ENCODE data around the gene GCN1. TPM values are rescaled to one million over a fixed set of nuclear protein-coding genes. Genes with fewer than 3 reads are reported as not detected.

Gene GCN1
- polyA plus RNA-seq, 3 donors = 46.9 to 52.5 (median 50.7) TPM

DNA sequence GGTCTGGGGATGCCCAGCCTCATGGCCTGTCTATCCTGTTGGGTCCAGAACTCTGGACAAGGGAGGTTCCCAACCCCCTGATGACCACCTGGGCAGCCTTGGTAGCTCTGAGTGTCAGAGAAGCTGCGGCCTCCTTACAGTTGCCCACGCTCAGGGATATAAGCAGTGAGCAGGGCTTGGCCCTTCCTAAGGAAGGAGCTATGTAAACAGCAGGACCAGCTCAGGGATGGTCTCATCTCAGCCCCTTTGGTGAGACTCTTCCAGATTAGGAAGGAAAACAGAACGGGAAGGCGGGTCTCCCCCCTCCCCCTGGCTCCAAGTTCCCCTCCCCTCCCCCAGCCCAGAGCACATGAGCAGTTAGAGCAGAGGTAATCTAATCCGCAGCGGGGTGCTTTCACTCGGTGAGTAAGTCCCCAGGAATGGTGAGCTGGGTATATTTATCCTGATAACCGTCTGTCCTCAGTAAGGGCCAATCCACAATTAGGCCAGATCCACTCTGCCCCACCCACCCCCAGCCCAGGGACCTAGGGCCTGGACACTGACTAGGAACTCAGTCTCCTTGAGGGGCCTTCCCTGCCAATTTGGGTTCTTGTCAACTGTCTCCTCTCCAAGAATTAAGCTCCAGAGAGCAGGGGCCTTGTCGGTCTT lies 35.9 kb upstream of the GCN1 start:
- DNase-seq (ENCODE audit: low read depth in 3 of 3, low spot score in 2 of 3) = peak in 1 of 3 donors; percentile 47

DNA sequence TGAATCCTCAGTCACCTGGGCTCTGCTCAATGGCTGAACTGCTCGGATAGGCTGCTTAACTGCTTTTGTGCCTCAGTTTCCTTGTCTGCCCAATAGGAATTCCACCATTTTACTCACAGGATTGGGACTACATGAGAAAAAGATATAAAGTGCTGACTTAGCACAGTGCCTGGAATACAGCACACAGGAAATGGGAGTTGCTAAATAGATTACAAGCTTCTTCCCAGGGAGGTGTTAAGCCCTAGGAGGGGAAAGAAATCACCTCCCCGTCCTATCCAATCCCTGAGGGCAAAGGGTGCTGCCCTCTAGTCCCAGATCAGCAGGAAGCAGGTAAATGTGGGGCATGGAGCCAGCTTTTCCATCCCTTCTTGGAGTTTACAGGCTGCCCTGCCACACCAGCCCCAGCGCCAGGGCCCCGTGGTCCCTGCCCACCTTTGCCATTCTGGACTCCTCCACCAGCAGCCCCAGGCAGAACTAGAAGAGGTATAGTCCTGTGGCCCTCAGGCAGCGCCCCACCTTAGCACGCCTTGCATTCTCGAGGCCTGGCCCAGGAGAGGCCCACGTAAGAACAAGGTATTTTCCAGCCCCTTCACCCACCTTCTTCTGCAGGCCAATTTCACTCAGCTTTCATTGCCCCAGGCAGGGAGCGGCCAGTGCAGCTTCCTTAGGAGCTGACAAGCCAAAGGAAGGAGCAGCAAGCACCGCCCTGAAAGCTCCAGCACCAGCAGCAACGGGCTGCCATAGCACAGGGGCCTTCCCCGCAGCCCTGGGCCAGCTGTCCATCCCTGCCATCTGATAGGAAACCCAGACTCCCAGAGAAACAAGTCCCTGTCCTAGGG lies 35.2 kb upstream of the GCN1 start:
- DNase-seq (ENCODE audit: low read depth in 3 of 3, low spot score in 2 of 3) = no peak

DNA sequence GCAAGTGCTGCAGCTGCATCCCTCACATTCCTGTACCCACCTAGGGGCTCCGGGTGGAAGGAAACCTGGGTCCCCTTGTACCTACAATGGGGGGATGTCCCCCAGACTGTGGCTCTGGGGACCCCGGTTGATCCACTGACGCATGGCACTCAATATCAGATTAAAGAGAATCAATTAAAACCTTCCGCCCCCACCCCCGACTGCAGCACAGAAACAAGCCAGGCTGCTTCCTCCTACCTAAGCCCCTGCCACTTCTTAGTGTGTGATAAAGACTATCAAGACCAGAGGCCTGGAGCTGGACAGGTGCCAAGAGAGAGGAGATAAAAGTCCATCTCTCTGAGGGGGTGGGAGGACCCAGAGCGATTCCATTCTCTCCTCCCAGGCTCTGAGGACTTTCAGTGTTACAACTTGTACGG lies 34.6 kb upstream of the GCN1 start:
- DNase-seq (ENCODE audit: low read depth in 3 of 3, low spot score in 2 of 3) = no peak

DNA sequence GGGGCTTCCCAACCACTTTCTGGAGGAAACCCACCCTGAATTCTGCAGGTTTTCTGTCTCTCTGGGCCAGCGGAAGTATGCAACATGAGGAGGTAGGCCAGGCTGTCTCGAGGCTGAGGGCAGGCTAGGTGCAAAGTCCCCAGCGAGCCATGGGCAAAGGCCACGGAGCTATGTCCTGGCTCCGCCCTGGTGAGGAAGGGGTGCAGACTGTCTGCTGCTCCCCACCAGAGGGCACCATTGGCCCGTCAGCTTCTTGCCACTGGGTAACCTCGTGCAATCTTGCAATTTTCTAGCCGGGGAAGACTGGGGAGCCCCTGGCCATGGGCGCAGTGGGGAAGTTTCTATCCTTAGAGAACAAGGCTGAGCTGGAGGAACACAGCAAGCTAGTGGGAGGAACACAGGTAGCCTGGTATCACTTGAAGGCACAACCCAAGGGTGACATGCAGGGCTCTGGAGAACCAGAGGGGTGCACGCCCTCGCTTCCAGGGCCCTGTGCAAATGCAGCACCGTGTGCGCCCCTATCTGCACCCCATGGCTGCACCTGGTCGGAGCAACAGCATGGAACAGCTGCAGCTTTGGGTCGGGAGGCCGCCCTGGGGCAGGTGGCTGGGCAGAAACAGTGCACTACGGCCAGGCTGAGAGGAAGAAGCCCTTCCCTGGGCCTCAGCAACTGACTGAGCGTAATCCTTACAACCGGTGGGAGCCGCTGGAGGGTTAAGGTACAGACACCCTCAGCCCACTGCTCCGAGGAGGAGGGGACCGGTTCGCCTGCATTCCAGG lies 34.0 kb upstream of the GCN1 start:
- peak; percentile 68 to 83 (median 72) for DNase-seq (ENCODE audit: low read depth in 3 of 3, low spot score in 2 of 3)

DNA sequence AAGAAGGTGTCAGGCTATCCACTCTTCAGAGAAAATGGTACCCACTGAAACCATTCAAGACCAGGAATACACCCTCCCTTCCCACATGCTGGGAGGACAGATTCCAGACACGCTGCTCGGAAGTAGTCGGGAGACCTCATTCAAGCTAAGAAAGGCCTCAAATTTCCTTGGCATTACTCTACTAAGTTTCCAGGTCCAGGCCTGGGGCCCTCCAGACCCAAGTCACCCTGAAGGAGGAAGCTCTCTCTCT lies 33.5 kb upstream of the GCN1 start:
- no peak for DNase-seq (ENCODE audit: low read depth in 3 of 3, low spot score in 2 of 3)

DNA sequence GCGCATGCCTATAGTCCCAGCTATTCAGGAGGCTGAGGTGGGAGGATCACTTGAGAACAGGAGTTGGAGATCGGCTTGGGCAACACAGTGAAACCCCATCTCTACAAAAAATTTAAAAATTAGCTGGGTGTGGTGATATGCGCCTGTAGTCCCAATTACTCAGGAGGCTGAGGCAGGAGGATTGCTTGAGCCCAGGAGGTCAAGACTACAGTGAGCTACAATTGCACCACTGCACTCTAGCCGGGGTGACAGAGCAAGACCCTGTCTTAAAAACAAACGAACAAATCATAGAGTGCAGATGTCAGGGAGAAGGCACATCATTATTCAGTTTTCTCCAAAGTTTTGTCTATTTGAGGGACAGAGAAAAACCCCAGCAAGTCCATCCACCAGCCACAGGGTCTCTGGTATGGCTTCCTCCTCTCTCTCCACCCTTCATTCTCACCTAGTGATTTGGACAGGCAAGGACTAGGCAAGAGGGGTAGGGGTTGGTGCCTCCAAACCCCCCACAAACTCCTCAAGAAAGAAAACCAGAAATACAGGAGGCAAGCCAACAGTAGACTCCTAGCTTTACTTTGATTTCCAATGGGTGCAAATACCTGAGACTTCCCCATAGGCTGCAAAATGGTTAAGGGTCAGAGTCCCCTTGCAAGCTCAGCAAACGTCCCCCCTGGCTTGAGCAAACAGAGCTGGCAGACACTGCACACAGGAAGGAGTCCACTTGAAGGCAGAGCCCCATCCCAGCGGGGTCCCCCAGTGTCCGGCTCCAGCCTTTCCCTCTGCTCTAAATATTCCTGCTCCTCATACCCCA lies 32.9 kb upstream of the GCN1 start:
- no peak for DNase-seq (ENCODE audit: low read depth in 3 of 3, low spot score in 2 of 3)

DNA sequence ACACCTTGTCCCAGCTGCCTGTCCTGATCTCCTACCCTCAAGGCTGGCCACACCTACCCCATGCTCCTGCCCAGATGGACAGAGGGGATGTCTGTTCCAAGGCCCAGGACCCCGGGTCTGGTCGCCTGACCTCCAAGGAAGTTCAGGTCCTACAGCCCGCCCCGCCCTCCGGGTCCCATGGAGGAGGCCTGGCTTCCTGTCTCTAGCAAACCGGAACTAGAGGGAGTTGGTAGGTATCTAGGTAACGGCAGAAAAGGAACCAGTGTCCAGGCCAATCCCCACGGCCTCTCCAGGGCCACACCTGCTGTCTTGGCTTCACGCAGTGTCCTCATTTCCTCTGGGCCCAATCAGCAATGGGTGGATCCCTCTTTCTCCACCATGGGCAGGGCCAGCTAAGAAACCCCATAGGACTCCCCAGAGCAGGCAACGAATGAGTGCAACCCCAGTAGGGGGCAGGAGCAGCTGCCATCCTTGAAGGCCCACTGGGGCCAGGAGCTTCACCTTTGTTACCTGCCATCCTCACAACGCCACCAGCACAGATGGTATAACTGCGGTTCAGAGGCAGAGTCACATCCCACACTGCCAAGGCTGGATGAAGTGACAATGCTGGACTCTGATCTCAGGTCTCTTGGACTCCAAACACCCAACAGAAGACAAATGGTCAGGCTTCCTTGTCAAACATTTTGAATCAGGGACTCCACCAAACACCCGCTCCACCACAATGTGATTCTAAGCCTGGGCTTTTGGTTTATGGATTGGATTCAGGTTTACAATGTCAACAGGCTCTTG lies 31.5 kb upstream of the GCN1 start:
- no peak for DNase-seq (ENCODE audit: low read depth in 3 of 3, low spot score in 2 of 3)

DNA sequence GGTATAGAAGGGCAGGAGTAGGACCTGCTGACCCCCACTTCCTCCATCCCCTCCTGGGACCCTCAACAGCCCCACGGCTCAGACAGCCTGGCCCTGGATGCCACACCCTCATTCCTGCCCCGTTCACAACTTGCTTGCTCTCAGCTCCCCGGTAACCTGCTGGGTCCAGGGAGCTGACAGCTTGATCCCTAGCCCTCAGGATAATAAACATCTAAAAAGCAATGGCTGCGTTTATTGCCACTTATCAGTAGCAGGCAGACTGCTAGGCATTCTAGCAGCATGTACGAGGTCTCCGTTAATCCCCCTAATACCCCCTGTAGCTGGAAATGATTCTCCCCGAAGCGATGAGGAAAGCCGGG lies 30.7 kb upstream of the GCN1 start:
- no peak for DNase-seq (ENCODE audit: low read depth in 3 of 3, low spot score in 2 of 3)

DNA sequence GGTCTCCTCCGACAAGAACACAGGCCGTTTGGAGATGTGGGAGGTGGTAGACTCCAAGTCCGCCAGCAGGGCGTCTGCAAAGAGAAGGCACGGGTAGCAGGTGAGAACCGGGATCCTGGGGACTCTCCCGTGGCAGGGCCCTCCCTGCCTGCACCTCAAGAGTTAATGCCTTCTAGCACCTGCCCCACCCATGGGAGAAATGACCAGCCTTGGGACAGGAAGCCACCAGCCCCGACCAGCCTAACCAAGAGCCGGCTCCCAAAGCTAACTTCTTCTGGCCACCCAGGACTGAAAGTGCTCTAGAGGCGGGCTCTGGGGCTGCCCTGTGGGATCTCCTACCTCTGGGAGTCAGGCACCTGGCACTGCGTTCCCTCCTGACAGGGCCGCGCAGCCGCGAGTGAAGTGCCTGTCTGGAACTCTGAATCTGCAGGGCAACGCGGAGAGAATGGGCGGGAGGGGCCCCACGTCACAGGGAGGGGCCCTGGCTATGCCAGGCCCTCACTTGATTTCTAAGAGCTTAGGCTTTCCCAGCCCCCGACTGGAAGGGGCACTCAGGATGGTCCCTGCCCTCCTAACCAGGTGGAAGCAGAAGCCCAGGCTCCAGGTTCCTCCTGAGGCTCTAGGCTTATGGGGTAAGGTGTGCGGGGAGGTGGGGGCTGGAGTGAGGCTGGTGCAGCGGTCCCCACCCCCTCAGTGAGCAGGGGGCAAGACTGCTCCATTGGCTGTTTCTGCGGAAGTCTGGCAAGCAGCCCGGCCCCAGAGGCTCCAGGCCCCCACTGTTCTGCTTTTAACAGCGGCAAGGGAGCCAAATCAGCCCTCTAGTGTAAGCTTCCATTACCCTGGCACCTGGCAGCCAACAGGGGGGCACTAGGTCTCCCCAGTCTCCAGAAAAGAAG lies 30.0 kb upstream of the GCN1 start:
- DNase-seq (ENCODE audit: low read depth in 3 of 3, low spot score in 2 of 3) = no peak

DNA sequence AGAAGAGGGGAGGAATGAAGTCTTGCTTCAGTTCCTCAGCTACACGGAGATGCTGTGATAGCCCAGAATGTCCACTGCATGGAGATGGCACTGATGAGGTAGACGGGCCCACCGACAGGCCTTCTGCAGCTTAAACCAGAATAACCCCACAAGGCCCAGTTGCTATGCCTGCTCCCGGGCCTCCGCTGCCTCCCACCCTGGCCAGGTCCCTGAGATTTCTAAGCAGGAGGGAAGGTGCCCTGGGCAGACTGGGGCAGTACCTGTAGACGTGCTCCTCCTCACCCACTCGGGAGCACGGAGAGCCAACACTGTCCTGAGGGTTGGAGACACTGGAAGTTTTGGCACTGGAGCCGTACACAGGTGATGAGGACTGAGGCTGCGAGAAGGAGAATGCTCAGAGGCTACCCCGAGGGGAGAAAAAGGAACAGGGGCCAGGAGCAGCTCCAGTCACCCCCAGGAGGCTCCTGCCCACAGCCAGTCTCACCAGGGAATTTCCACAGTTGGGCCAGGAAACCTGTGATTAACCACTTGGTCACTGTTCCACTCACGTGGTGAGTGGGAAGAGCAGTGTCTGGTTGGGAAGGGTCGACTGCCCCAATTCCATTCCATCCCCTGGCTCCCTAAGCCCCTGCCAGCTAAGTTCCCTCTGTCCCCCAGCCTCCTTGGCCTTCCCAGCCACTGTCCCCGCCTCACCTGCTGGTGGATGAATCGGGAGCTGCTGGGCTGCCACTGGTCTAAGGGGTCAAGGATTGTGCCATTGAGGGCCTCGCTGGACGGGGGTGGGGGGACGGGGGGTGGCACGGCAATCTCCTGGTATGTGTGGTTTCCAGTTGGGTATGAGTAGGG lies 29.2 kb upstream of the GCN1 start:
- no peak for DNase-seq (ENCODE audit: low read depth in 3 of 3, low spot score in 2 of 3)

DNA sequence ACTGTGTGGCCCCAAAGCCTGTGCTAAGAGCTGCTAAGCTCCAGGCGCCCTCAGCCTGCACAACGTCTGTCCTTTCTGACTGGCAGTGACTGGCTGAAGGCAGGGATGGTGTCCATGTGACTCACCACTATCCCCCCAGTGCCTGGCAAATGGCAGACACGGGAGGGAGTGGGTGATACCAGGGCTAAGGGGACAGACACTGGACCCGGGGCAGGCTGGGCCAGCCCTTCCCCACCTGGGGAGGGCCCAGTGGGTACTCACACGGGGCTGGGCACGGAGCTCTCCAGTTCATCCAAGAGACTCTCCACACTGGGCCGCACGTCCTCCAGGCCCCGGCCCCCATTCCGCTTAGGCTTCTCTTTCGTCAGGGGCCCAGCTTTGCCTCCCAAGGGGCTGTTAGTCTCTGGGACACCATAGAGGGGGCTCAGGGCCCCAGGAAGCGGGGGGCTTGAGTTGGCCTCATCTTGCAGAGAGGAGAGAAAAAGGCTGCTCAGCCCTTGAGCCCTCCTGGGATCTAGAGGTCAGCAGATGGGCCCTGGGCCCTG lies 27.8 kb upstream of the GCN1 start:
- DNase-seq (ENCODE audit: low read depth in 3 of 3, low spot score in 2 of 3) = no peak

DNA sequence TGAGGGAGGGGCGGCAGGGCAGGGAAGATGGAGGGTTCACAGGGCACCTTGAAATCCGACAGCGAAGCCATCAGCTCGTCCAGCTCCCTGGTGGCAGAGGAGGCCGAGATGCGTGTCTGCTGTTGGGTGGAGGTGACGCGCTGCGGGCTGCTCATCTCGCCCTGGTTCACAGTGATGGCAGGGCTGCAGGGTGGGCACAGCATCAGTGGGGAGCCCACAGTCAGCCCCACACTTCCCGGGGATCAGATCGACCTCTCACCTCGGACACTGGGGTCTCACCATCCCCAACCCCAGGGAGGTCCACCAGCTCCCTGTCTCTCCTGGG lies 27.0 kb upstream of the GCN1 start:
- no peak for DNase-seq (ENCODE audit: low read depth in 3 of 3, low spot score in 2 of 3)

DNA sequence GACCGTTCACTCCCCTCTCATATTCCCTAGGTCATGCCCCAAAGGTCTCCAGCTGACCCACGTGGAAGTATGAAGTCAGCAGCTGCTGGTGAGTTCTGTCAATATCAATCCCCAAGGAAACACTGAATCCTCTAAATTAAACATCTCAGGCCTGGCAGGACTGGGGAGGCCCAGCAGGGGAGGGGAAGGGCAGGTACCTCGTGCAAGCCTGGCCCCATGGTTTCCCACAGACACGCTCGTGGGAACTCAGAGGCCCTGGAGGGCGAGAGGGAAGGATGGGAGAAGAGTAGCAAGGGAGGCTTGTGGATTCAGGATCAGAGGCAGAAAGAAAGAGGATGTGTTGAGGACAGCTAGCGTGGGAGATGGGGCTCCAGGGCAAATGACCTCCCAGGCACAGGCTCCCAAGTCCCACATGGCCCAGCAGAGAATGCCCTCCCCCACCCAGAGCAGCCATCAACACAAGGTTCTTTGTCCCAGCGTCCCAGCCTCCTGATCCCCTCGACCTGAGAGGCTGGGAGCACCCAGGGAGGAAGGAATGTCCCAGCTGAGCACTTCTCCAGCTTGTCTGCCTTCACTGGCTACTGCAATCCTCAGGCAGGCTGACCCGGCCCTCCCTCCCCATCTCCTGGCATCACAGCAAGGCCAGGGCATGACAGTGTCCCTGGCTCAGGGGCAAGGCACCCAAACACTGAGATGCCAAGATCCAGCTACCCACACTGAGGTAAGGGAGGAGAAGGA lies 26.5 kb upstream of the GCN1 start:
- no peak for DNase-seq (ENCODE audit: low read depth in 3 of 3, low spot score in 2 of 3)

DNA sequence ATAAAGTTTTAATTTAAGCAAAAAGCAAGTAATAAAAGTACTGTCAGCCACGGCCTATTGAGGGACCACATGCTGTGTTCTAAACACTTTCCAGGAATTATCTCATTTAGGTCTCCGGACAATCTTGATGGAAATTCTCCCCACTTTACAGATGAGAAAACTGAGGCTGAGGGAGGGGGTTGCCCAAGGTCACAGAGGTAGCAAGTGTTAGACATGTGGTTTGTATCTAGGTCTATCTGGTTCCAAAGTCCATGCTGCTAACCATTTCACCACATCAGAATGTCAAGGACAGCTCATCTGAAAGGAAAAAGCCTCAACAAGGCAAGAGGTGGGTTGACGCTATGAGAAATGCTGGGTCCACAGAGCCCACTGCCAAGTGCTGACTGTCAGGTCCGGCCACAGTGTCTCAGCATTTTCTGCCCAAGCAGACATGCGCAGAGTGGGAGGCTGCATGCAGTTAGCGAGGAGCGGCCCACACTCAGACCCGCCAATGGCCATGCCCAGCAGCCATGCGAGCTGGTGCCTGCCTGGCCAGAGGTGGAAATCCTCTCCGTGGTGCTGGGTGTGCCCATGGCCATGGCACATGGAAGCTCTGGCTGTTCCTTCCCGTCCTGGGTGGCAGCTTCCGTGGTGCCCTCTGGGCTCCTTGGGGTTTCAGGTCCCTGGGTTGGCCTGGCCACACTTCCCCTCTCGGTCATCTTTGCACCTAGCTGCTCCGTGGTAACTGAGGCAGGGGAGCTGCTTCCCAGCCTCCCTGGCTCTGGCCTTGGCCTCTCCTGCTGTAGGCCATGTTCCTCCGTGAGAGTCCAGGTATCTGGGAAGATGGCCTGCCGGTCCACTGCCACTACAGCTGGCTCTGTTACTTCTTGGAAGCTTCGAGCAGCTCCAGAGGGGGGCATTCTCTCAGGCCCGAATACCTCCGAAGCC lies 24.4 kb upstream of the GCN1 start:
- no peak for DNase-seq (ENCODE audit: low read depth in 3 of 3, low spot score in 2 of 3)

DNA sequence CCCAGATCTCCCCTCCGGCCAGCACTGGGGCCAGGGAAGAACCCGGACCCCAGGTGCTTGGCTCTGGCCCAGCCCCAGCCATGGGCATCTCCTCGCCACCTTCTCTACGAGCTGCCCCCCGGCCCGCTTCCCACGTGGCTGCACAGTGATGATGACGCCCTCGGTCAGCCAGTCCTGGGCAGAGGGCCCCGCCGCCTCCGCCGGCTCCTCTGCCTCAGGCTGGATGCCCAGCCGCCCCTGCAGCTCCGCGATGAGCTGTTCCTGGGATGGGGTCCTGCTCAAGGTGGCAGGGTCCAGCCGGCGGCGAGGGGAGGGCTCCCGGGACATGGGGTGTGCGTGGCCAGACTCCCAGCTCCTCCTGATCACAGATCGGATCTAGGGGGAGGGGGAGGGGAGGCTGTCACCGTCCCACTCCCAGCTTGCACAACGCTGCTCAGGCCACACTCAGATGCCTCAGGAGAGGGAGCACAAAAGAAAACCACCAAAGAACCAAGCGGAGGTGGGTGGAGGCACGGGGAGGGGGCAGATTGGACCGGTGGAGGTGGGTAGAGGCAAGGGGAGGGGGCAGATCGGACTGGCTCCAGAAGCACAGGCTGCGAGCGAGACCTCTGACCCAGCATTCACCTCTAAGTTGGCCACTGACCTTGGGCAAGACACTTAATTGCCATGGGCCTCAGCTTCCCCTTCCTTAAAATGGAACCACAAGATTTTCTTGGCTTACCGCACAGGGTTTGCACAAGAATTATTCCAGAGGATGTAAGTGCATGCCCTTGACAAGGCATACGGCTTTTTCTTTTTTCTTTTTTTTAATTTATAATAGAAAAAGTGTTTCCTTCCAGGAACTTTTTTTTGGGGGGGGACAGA lies 22.5 kb upstream of the GCN1 start:
- no peak for DNase-seq (ENCODE audit: low read depth in 3 of 3, low spot score in 2 of 3)
